Dermis lymphatic vessel endothelial cell (primary cell): ENCODE results near the gene SNX18. TPM values are rescaled to one million over a fixed set of nuclear protein-coding genes. Genes with fewer than 3 reads are reported as not detected.

Experiments used
- total RNA-seq: library from RNA; depleted of rRNA; stranded (reverse); fragments of >200 nt; gene quantifications from 2 replicates; pipeline ENCODE4 v1.2.1, GENCODE V29; 2014

Gene SNX18
- total RNA-seq = 11.2 and 18.4 TPM in 2 replicates

GRCh38 chr5:54517512-54518145 lies at the start of gene SNX18:
Gene SNX18 (plus strand): TSS chr5:54517759. CDS start chr5:54517953, 194 bp downstream.

Other genes starting within 250 kb of the SNX18 start
- gene ARL15, start 207.2 kb upstream of the SNX18 start, total RNA-seq = 94.4 and 162 TPM in 2 replicates
- not detected in 2 replicates for gene HSPB3, start 62.1 kb upstream of the SNX18 start, total RNA-seq